Activated T-cell treated with anti-CD3 and anti-CD28 coated beads for 1 hour (primary cell): ENCODE results near the gene MCOLN2.
A peak's percentile ranks its signal among the peaks of the same experiment; 100 is the strongest.

Experiments
- DNase-seq: peaks from one replicate; pipeline ENCODE4 v3.0.0-alpha.2; 2020; ENCODE audit warnings: low read depth

The MCOLN2 gene

DNA sequence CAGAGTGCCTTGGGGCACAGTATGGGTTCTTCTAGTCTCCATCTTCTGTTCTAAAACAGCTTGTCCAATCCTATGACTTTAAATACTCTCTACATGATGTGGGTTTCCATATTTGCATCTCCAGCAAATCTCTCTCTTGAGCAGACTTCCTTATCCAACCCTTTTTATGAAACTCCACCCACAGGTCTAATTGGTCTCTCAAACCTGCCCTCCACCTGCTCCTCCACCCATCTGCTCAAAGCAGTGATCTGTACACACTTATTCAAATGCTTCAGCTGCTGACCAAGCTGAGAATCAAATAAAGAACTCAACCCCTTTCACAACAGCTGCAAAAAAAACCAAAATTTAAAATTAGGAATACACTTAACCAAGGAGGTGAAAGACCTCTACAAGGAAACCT, 11.5 kb downstream of the MCOLN2 start:
- DNase-seq, result no peak

DNA sequence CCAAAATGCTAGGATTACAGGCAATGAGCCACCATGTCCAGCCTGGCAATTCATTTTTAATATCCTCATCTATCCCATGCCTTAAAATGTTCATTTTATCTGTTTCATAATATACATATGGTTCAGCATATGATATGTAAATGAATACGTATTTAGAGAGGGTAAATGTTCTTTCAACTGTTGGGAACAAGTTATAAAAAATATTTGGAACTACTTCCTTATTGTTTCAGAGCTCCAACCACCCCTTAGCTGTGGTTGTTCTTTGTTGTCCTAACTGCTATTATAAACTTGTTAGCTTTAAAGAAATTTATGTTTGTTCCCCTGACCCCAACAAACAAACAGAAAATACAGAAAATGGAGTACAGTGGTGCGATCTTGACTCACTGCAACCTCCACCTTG, 14.5 kb downstream of the MCOLN2 start:
- no peak for DNase-seq

DNA sequence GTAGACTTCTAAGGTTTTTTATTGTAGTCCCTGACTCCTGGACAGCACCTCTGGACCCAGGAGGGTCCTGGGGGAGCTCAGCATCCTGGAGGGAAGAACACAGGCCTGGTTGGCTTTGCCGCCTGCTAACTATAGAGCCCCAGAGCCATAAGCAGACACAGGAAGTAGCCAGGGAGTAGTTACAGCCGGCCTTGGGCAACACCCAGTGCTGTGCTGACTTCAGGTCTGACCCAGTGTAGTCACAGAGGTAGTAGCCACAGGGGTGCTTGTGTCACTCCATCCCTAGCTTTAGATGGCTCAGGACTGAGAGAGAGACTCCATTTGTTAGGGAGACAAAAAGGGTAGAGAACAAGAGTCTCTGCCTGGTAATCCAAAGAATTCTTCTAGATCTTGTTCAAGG, 21.9 kb downstream of the MCOLN2 start:
- no peak for DNase-seq

DNA sequence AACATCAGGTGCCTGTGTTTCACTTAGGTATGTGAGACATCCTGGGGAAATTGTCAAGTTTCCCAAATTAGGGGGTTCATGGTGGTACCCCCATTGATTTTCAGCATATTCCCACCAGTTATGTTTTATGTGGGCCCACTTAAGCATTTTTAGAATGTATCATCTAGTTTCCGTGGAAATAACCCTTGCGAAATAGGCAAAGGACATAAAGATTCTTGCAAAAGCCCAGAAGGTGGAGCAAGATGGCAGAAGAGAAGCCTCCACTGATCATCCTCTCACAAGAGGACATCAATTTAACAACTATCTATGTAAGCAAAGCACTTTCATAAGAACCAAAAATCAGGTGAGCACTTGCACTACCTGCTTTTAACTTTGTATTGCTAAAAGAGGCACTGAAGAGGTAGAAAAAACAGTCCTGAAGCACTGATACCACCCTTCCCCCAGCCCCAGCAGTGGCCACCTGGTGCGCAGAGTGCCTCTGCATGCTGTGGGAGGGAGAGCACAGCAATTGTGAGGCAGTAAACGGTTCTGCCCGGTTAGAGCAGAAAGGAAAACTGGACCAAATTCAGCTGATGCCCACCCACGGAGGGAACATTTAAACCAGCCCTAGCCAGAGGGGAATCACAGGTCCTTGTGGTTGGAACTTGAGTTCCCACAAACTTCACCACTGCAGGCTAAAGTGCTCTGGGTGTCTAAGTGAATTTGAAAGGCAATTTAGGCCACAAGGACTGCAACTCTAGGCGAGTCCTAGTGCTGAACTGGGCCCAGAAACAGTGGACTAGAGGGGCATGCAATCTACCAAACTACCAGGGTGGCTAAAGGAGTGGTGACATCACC, 23.2 kb downstream of the MCOLN2 start:
- no peak for DNase-seq

DNA sequence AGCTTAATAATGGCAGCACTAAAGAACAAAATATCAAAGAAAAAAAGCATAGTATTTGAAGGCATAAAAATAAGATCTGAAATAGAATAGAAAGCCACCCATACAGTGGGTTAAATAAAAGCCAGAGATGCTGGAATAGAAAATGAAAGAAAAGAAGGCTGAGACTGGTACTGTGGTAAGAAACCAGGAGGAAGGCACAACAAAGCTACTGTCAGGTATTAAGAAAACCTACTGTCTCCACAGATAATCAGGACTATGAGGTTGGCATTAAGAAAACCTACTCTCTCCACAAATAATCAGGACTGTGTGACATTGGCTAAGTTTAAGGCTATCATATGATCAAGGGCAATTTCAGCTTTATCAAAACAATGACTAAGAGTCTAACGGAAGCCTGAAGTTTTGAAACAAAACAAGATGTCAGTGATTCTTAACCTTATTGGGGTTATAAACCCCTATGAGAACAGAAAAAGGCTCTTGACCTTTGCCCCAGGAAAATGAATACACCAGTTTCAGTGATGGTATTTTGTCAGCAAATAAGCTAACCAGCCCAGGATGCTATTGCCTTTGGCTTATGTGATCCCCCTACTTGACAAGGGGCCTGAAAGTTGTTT, 24.4 kb downstream of the MCOLN2 start:
- no peak for DNase-seq

DNA sequence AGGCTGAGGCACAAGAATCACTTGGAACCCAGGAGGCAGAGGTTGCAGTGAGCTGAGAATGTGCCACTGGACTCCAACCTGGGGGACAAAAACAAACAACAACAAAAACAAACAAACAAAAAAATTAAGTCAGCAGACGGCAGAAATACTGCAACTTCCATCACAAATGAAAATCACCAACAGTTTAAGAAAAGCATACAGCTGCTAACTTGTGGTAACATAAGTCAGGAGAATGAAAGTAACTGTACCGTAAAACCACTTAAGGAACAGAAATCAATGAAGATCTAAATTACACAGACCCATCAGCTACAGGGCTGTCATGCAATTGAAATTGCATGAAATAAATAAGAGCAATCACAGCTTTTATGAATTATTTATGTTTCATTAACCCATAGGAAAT, 25.0 kb downstream of the MCOLN2 start:
- no peak for DNase-seq

DNA sequence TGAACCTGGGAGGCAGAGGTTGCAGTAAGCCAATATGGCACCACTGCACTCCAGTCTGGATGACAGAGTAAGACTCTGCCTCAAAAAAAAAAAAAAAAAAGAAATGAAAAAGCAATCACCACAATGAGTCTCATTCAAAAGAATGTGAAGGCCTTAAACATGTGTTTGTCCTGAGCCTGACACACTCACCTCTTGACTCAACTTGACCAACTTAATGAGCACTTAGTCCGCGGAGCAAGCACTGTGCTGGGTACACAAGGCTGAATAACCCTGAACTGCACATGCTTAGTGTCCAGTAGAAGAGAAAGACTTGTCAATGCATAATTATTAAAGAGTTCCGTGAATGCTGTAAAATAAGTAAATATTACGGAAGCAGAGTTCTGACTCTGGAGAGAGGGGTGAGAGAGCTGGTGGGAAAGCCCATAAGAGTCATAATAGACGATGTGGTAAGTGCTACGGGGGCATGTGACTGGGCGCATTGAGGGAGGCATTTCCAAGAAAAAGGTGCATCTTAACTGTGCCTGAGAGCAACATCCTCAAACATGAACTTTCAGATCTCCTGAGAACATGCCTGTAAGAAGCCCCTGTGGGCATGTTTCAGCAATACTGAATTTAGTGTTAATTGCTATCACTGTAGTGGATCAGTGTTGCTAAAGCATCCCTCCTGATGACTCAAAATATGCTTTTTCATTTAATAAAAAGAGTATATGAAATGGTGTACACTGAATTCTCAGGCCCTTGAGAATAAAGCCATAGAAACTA, 27.2 kb downstream of the MCOLN2 start:
- DNase-seq, result no peak

DNA sequence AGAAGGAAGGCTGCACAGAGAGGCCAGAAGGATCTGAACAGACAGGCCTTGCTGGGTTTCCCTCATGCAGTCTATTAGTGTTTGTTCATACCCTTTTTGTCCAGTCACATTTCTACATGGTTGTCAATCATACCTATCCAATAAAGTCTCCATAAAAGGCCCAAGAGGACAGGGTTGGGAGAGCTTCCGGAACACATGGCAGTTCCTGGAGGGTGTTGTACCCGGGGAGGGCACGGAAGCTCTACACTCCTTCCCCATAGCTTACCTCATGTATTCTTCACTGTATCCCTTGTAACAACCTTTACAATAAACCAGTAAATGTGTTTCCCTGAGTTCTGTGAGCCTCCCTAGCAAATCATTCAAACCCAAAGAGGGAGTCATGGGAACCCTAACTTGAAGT, 28.0 kb downstream of the MCOLN2 start:
- DNase-seq, result no peak

DNA sequence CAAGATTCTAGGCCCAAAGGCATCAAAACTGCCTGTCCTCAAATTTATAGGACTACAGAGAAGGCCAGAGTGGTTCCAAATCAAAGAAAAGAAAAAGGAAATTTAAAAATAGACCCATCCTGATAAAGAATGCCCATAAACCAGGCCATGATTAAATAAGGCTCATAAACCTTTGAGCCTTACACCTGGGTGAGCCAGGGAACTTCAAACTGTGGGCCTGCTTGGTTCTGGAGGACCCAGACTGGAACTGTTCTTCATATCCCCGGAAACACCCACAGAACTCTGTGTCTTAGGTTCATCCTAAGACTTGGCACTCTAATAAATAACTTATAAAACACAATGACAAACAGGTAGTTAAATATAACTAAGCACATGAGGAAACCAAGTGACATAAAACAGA, 28.8 kb downstream of the MCOLN2 start:
- no peak for DNase-seq

DNA sequence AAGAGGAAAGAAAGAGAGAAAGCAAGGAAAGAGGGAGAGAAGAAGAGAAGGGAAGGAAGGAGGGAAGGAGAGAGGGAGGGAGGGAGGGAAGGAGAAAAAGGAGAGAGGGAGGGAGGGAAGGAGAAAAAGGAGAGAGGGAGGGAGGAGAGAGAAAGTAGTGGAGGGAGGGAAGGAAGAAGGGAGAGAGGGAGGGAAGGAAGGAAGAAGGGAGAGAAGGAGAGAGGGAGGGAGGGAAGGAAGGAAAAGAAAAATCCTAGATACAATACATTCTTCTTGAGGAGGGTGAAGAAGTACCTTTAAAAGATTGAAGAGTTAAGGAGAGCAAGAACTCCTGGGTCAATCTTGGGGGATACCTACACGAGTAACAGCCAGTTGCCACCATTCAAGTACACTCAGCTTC, 29.2 kb downstream of the MCOLN2 start:
- DNase-seq, result no peak

DNA sequence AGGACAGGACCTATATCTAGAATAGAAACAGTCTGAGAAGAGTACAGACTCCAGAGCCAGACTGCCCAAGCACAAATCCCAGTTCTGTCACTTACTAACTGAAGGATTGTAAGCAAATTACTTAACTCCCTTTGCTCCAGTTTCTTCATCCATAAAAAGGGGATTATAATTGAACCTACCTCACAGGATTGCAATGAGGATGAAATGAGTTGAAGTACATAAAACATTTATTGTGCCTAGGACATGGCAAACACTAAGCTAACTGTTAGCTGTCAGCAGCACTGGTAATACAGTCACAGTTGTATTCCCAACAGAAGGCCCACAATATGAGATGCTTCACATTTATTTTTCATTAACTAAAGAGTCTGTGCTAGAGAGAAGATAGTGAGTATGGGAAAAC, 33.9 kb downstream of the MCOLN2 start:
- DNase-seq, result no peak

DNA sequence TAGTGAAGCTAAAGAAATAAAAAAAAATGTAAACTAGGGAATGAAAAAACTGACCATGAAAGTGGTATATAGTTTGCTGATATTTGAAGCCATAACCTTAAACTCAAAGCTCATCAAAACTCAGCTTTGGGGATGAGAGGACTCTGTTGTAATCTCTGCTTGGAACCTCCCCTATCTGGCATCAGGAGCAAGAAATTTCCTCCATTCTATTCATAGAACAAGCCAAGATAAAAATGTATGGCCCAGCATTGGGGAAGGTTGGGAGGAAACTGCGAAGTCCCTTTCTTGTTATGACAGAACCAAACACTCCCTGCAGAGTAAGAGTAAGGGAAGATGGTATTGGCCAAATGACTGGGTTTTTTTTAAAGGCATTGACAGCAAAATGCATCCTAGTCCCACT, 35.6 kb downstream of the MCOLN2 start:
- no peak for DNase-seq

DNA sequence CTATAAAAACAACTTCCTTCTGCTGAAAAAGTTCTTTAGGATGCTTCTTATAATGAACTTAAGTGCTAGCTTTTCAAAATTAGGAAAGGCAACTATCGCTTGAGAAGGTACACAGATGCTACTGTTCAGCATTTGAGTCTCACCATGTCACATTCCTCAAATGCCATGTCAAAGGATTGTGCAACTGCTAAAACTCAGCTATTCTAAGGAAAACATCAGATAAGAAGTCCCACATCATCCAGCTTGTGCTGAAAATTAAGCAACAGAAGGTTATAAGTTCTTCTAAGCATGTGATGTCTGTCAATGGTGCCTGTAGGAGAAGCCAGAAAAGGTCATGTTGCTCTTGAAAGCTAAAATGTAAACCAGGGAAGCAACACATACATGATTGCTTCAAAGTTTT, 36.5 kb downstream of the MCOLN2 start:
- no peak for DNase-seq

DNA sequence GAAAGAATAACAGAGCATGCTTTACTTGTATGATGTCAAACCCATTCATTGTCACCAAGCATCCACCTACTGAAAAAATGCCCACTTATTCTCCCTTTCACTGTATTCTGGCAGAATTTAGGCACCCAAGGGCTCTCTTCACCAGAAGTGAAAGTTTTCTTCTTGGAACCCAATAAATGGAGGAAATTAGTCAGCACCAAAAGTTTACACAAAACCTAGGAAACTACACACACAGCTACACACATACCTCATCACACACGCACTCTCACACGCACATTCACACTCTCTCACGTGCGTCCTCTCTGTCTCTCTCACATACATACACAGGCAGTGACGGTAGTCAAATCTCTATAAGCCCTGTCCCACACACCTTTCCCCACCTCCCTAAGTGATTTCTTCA, 37.6 kb downstream of the MCOLN2 start:
- no peak for DNase-seq

DNA sequence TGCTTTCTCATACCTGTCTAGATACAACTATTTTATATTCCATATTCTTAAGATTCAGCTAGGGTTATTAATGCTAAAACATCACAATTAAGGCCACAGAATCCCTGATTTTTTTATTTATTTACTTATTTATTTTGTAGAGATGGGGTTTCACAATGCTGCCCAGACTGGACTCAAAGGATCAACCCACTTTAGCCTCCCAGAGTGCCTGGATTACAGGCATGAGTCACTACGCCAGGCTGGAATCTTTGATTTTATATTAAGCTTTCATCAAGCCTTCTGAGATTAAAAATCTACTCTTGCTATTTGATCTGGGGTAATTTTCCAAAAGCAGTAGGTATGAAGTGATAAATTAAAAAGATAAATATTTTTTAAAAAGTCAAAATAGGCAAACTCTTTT, 38.9 kb downstream of the MCOLN2 start:
- DNase-seq, result no peak

DNA sequence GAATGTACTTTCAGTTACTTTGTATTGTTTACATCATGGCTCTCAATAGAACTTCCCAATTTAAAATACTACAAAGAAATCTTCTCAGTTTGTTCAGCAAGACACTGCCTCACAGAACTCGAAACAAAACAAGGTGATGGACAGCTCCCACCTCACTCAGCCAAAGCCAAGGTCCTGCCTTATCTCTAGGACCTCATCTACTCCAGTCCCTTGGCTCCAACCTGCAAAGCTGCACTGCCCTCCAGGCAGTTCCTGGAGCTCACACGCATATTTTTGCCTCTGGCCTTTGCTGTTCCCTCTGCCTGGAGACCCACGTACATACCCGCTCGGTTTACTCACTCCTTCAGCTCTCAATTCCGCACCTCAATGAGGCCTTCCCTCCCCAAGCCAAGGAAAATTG, 40.3 kb downstream of the MCOLN2 start:
- no peak for DNase-seq

DNA sequence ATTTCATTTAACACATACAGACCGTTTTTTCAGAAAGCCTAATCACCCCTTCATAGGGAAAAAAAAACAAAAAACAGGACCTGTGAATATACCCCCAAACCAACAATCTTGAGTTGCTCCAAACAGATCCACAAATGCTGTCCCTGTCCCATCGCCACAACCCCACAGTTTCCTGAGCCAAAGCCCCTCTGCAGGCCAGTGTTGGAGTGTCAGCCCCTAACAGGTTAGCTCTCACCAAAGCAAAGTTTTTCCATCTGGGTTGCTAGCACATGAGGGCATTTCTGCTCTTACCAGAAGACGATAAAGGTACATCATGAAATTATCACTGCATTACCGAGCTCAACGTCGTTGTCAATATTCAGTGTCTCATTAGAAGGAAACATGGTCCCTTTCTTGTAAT, 40.8 kb downstream of the MCOLN2 start:
- no peak for DNase-seq

DNA sequence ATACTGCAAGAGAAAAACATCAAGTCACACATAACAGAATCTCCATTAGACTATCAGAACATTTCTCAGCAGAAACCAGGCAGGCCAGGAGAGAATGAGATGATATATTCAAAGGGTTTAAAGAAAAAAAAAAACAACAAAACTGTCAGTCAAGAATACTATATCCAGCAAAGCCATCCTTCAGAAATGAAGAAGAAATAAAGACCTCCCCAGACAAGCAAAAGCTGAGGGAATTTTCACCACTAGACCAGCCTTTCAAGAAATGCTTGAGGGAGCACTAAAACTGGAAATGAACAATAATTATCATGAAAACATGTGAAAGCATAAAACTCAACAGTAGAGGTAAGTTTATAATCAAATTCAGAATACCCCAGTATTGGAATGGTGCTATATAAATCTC, 47.2 kb downstream of the MCOLN2 start:
- DNase-seq, result no peak

DNA sequence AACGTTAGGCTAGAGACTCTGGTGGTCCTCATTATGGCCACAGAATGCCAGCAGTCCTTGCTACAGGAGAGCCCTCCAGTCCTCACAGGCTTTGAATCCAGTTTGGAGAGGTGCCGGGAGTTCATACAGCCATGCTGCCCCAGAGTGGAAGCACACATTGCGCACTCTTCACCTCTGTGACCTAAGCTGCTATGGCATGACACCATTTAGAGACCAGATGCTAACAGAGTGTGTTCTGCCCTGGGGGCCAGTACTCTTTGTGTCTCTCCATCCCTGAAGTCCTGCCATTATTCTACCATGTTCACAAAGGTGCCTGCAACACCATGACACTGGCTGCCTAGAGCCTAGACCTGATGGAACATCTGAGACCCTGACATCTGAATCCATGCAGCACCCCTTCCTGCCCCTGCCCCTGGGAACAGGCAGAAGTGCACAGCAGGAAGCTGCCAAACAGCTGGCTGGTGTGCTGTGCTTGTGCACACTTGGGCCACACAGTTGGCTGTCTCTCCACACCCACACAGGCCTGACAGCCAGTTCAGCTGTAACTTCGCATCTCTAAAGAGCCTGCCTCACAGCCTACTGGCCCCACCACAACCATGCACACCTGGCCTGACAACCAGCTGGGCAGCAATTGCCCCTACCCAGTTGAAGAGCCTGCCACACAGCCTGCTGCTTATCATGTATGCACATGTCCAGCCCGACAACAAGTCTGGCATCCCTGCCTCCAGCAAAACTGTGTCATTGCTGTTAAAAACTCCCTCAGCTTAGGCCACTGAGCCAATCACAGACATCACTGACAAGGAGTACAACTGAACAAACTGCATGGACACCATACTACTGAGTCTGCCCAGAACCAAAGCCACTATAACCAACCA, 49.1 kb downstream of the MCOLN2 start:
- no peak for DNase-seq

DNA sequence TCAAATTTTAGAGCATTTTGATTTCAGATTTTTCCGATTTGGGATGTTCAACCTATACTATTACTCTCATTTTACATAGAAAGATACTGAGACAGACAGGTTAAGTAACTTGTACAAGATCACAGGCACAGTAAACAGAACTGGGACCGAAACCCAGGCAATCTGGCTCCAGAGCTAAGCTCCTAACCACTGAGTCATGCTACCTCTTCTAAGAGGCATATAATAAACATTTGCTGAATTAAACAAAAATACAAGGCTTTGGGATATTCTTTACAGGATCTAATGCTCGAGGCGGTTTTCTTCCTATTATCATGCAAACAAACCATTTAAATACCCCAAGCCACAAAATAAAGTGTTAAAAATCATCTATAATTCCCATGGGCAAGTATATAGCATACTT, 50.3 kb downstream of the MCOLN2 start:
- DNase-seq, result no peak

DNA sequence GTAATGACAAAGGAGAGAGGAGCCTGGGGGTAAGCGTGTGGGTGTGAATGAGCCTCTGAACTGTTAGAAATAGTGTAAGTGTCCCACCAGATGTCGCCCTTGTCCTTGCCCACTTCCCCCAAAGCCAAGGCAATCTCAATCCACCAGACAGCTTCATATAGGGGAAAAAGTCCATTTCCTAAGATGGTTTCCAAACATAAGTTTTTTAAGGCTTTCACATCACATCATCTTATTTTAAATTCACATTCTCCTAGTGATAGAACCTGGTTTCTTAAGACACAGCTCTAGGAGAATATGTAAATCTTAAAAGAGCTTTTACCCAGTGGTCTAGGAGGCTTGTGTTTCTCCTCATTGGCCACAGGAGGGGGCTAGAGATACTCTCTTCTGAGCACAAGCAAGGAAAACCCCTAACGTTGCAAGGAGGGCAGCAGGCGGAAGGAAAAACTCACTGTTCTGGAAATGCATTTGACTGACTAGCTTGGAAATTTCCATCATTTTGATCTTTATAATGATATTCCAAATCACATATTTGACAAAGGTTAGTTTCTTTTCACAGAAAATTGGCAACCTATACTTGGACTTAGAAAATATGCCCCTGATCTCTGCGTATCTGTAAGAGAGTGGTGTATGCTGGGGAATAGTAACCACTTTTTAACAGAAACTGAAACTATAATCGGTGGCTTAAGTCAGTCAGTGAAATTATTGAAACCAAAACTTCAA, 52.0 kb downstream of the MCOLN2 start:
- DNase-seq, result peak; percentile 41

DNA sequence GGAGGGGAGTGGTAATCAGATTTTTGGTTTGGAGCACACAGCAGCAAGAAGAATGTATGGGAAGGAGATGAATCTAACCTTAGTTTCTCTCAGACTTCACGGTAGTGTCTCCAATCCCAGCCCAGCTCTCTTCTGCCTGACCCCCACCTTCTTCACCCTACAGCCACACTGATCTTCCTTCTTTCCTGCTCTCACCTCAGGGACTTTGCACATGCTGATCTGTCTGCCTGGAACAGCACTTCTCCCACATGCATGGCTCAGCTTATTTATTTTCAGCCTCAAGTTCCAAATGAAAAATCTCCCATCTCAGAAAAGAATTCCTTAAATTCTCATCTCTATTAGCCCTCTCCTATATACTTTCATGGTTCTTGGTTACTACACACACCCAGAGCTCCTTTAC, 55.1 kb downstream of the MCOLN2 start:
- DNase-seq, result no peak
